GM12875 (cell line): ENCODE results near the gene CBLC.
"Not testable (repeated sequence)": the region's sequence is repeated elsewhere in the genome, so short reads cannot be mapped to it uniquely, and the experiment has no call there.

Experiments
- H3K4me3 ChIP-seq: one replicate; pipeline ENCODE4 v1.5.1; 2011; ENCODE audit warnings: low read depth, low read length, control low read depth
- TF ChIP-seq, protein P1 (sequence below): IDR thresholded peaks from 2 replicates; pipeline ENCODE4 v1.5.1; 2011; ENCODE audit warnings: low read depth, mild to moderate bottlenecking, control low read depth, inconsistent platforms, low read length, moderate library complexity, borderline replicate concordance; ENCODE audit not compliant: insufficient read depth

CBLC gene

DNA sequence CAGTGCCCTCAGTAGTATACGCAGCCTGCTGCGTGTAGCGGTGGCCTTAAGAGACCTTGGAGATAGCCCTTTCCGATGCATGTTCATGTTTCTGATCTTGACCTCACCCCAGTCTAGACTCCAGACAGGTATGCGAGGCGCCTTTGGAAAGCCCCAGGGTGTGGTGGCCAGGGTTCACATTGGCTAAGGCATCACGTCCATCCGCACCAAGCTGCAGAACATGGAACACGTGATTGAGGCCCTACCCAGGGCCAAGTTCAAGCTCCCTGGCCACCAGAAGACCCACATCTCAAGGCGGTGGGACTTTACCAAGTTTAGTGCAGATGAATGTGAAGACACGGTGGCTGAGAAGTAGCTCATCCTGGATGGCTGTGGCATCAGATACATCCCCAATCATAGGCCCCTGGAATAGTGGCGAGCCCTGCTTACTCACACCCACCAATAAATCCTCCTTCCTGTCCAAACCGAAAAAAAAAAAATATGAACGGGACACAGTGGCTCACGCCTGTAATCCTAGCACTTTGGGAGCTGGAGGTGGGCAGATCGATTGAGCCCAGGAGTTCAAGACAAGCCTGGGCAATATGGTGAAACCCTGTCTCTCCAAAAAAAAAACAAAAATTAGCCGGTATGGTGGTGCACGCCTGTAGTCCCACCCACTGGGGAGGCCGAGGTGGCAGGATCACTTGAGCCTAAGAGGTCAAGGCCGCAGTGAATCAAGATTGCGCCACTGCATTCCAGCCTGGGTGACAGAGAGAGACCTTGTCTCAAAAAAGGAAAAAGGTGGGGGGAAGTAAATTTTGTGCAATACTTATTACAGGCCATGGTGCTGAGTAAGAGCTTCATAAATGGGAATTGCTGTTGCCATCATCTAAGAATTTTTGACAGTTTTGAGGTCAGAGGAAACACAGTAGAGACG lies 12.4 kb upstream of the CBLC start:
- TF ChIP-seq, protein P1, sequence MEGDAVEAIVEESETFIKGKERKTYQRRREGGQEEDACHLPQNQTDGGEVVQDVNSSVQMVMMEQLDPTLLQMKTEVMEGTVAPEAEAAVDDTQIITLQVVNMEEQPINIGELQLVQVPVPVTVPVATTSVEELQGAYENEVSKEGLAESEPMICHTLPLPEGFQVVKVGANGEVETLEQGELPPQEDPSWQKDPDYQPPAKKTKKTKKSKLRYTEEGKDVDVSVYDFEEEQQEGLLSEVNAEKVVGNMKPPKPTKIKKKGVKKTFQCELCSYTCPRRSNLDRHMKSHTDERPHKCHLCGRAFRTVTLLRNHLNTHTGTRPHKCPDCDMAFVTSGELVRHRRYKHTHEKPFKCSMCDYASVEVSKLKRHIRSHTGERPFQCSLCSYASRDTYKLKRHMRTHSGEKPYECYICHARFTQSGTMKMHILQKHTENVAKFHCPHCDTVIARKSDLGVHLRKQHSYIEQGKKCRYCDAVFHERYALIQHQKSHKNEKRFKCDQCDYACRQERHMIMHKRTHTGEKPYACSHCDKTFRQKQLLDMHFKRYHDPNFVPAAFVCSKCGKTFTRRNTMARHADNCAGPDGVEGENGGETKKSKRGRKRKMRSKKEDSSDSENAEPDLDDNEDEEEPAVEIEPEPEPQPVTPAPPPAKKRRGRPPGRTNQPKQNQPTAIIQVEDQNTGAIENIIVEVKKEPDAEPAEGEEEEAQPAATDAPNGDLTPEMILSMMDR = no peak
- no peak overlapping the region for H3K4me3 ChIP-seq

GRCh38 chr19:44765949-44766335 lies 11.7 kb upstream of the CBLC start:
- no peak overlapping the region for H3K4me3 ChIP-seq
- TF ChIP-seq, protein P1 = no peak

DNA sequence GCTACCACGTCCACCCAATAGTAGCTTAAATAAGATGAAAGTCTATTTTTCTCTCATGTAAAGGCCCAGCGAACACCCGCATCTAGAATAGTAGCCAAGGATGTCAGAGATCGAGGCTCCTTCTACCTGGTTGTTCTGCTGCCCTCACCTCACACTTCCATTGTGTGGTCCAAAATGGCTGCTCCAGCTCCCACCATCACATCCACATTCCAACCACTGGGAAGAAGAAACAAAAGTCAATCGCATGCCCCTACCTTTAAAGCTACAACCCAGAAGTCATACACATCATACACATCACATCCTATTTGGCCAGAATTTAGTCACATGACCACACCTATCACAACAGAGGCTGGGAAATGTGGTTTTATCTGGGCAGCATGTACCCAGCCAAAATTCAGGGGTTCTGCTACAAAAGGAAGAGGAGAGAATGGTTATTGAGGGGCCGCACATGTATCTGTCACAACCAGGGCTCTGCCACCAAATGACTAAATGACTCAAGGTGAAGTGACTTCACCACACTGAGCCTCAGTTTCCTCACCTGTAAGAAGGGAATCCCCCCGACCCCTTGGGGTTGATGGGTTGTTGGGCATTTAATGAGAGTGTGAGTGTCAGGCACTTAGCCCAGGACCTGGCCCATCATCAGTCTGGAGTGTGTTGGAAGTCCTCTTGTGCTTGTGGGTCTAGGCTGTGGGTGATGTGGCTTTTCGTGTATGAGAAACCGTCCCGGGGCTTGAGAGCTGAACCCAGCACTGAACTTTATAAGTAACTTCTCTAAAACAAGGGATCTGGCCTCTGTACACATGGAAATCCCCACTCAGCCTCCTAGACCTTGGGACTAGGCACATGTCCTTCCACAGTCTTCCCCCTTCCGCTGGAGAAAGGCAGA lies 10.2 kb upstream of the CBLC start:
- H3K4me3 ChIP-seq = no peak overlapping the region
- TF ChIP-seq, protein P1 = no peak

GRCh38 chr19:44770550-44771257 lies 7.0 kb upstream of the CBLC start:
- no peak overlapping the region for H3K4me3 ChIP-seq

DNA sequence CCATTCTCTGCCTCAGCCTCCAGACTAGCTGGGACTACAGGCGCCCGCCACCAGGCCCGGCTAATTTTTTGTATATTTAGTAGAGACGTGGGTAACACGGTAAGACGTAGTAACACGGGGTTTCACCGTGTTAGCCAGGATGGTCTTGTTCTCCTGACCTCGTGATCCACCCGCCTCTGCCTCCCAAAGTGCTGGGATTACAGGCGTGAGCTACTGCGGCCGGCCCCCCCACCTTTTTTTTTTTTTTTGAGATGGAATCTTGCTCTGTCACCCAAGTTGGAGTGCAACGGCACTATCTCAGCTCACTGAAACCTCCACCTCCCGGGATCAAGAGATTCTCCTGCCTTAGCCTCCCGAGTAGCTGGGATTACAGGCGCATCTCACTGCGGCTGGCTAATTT lies 5.5 kb upstream of the CBLC start:
- not testable (repeated sequence) for H3K4me3 ChIP-seq

More at GRCh38 chr19:44770550-44771257, 7.0 kb upstream of the CBLC start:
- TF ChIP-seq, protein P1 = peak; percentile 48; the same call in 1 of the 2 replicates

GRCh38 chr19:44772959-44773358 lies 4.7 kb upstream of the CBLC start:
- TF ChIP-seq, protein P1 = no peak
- no peak overlapping the region for H3K4me3 ChIP-seq

- TF ChIP-seq, protein P1 = no peak
- H3K4me3 ChIP-seq = no peak overlapping the region
Measured at GRCh38 chr19:44775676-44776240, 1.9 kb upstream of the CBLC start.
